MM.1S (cell line): ENCODE data around the gene GNAS.

ENCODE experiments used
- EZH2 ChIP-seq: fragments of 300-600 bp; sonication (generic); optimal IDR thresholded peaks from 2 replicates; pipeline ENCODE3; 2017; ENCODE audit warnings: low read depth, mild to moderate bottlenecking, antibody characterized with exemption, low read length, mixed read lengths
- EZH2phosphoT487 ChIP-seq: fragments of 300-600 bp; sonication (generic); IDR thresholded peaks from 2 replicates; pipeline ENCODE4 v1.6.1; 2018; ENCODE audit warnings: antibody characterized with exemption, low read length
- TF ChIP-seq, protein P1 (sequence below): fragments of 300-600 bp; sonication (generic); IDR thresholded peaks from 2 replicates; pipeline ENCODE4 v1.5.1; 2016; ENCODE audit warnings: antibody characterized with exemption, low read length, mixed read lengths

DNA sequence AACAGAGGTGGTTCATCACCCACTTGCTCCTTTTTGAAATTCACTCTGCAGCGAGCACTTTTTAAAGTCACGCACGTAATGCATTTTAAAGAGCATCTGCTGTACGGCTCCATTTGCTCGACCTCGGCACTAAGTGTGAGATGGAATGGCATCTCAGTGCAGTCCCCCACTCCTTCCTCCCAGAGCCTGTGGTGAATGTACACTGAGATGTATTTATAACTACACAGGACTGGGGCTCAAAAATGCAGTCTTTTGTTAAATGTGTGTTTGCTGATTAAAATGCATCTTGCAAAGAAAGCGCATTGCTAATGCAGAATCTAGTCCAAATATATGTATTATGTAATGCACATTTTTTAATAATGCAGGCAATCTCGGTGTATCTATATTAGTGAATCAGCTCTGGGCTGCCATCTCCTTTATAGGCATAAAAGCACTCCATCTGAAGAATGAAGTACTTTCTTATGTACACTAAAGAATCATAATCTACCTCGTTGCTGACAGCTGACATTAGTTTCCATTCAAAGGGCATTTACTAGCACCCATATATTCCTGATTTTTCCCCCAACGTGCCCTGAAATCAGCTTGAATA lies 15.8 kb upstream of the GNAS start:
- TF ChIP-seq EZH2: no peak
- TF ChIP-seq, protein P1, sequence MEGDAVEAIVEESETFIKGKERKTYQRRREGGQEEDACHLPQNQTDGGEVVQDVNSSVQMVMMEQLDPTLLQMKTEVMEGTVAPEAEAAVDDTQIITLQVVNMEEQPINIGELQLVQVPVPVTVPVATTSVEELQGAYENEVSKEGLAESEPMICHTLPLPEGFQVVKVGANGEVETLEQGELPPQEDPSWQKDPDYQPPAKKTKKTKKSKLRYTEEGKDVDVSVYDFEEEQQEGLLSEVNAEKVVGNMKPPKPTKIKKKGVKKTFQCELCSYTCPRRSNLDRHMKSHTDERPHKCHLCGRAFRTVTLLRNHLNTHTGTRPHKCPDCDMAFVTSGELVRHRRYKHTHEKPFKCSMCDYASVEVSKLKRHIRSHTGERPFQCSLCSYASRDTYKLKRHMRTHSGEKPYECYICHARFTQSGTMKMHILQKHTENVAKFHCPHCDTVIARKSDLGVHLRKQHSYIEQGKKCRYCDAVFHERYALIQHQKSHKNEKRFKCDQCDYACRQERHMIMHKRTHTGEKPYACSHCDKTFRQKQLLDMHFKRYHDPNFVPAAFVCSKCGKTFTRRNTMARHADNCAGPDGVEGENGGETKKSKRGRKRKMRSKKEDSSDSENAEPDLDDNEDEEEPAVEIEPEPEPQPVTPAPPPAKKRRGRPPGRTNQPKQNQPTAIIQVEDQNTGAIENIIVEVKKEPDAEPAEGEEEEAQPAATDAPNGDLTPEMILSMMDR: no peak
- TF ChIP-seq EZH2phosphoT487: no peak
